GM19395 (cell line): Measurements from ENCODE around the gene MTCH1.
"Not testable (repeated sequence)": the region's sequence is repeated elsewhere in the genome, so short reads cannot be mapped to it uniquely, and the experiment has no call there.

Source experiments
- ATAC-seq: cut with Tn5 transposase; IDR thresholded peaks from one replicate; pipeline ENCODE4 v1.9.1; 2021; ENCODE audit warnings: mild to moderate bottlenecking, moderate library complexity; ENCODE audit not compliant: unreplicated experiment

Gene MTCH1

DNA sequence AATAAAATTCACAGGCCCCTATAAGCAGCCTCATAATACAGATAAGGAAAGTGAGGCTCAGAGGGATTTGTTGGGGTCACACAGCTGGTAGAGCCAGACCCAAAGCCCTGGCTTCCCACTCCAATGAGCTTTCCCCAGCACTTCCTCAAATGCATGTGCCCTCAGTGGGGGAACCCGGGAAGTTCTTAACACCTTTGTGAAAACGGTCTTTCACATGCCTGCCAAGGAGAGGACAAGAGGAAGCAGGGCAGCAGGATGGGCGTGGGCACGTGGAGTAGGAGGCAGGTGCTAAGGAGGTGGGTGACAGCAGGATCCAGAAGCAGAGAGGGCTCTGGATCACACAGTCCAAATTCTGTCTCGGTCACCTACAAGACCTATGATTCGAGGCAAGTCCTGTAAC lies 30.9 kb downstream of the MTCH1 start:
- ATAC-seq: no peak

DNA sequence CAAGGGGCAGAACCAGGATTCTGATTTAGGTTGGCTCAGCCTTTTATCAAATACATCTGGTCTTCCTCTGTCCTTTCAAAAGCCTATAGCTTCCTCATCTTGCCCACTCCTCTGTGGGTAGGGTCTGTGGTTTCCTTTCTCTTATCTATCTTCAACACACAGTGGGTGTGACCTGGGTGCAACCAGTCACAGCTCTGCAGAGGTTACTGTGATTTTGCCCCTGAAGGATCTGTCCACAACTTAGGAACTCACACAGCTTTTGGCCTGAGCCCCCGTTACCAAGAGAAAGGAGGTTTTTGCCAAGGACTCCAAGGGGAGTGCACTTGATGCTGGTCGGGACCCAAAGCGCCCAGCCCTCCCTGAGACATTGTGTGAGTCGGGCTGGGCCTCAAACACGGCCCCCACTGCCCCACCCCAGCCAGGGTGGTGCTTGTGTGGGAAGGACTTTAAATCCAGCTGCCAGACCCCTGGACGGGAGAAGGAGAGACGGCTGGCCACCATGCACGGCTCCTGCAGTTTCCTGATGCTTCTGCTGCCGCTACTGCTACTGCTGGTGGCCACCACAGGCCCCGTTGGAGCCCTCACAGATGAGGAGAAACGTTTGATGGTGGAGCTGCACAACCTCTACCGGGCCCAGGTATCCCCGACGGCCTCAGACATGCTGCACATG lies 31.6 kb downstream of the MTCH1 start, which contains the start of gene PI16:
TSS of gene PI16 (plus strand) at position 477 of the 670 bp plus-strand sequence. CDS start at position 500, 23 bp downstream.
- no peak for ATAC-seq

- ATAC-seq: no peak
Measured at GRCh38 chr6:36953931-36954261, 32.1 kb downstream of the MTCH1 start.

DNA sequence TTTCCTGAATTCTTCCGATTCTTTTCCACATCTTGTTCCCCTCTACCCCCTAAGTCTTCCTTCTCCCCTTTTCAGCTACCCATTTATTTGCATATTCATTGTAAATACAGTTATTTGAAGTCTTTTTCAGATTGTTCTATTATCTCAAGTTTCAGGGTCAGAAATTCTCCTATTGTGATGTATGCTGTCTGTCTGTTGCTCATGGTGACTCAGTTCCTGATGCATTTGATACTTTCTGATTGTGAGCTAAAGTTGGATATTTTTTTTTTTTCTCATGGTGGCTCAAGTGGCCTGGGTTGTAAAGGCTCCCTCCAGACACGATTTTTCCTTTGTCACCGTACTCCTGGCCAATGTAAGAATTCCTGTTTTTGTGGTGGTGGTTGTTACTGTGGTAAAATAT lies 36.4 kb downstream of the MTCH1 start:
- ATAC-seq: no peak

DNA sequence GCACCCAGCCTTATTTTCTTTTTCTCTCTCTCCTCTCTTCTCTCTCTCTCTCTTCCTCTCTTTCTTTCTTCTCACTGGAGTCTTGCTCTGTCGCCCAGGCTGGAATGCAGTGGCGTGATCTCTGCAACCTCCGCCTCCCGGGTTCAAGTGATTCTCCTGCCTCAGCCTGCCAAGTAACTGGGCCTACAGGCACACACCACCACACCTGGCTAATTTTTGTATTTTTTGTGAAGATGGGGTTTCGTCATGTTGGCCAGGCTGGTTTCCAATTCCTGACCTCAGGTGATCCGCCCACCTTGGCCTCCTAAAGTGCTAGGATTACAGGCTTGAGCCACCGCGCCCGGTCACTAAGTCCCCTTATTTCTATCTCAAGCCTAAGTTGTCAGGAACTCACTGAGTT lies 36.9 kb downstream of the MTCH1 start:
- not testable (repeated sequence) for ATAC-seq

DNA sequence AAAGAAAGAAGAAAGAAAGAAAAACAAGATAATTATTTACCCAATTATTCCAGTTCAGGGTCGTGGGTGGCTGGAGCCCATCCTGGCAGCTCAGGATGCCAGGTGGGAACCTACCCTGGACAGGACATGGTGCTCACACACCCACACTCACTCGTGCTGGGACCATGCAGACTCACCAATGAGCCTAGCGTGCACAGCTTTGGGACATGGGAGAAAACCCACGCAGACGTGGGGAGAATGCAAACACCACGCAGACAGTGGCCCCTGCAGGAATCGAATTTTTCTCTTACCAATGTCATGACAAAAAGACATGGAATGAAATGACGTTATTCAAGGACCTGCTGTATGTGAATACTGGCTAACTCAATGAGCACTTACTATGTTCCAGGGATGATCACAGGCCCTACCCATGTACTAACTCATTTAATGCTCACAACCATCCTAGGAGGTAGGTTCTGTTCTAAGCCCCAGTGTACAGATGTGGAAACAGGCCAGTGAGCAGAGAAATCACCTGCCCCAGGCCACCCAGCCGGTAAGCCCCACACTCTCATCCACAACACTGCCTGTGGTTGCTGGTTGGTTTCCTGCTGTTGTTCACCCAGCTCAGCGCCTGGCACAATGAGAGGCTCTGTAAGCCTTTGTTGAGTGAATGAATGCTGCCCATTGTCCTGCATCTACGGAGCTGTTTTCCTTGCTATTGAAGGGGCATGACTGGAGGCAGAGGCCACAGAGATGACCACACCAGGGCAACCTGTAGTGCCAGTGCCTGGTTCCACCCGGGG lies 38.2 kb downstream of the MTCH1 start:
- ATAC-seq: no peak

- ATAC-seq: no peak
Measured at GRCh38 chr6:36946526-36946925, 39.5 kb downstream of the MTCH1 start.

- ATAC-seq: no peak
Measured at GRCh38 chr6:36945301-36945700, 40.7 kb downstream of the MTCH1 start.

- ATAC-seq: no peak
Measured at GRCh38 chr6:36944650-36945049, 41.3 kb downstream of the MTCH1 start.

DNA sequence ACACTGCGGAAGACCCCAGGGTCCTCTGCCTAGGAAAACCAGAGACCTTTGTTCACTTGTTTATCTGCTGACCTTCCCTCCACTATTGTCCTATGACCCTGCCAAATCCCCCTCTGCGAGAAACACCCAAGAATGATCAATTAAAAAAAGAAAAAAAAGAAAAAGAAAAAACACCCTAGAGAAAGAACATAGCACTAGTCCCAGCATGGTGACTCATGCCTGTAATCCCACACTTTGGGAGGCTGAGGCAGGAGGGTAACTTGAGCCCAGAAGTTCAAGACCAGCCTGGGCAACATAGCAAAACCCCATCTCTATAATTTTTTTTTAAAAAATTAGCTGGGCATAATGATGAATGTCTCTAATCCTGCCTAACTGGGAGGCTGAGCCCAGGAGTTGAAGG lies 43.7 kb downstream of the MTCH1 start:
- not testable (repeated sequence) for ATAC-seq

DNA sequence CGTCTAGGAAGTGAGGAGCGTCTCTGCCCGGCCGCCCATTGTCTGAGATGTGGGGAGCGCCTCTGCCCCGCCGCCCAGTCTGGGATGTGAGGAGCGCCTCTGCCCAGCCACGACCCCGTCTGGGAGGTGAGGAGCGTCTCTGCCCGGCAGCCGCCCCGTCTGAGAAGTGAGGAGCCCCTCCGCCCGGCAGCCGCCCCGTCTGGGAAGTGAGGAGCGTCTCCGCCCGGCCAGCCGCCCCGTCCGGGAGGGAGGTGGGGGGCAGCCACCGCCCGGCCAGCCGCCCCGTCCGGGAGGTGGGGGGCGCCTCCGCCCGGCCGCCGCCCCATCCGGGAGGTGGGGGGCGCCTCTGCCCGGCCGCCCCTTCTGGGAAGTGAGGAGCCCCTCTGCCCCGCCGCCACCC lies 44.4 kb downstream of the MTCH1 start:
- not testable (repeated sequence) for ATAC-seq

DNA sequence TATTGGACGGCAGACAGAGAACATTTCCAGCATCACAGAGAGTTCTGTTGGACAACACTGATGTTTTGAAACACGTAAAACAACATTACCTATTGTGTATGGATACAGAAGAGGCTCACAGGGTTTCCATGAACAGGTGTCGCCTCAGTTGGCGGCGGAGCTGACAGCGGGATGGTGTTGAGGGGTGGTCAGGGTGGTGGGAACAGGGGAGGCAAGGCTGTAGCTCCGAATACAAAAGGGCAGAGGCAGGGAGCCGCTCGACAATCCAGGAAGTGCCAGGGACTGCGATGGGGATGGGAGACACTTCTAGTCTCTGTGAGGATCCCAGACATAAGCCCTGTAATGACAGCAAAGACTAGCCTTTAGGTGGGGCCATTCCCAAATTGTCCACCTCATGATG lies 46.0 kb downstream of the MTCH1 start:
- no peak for ATAC-seq

DNA sequence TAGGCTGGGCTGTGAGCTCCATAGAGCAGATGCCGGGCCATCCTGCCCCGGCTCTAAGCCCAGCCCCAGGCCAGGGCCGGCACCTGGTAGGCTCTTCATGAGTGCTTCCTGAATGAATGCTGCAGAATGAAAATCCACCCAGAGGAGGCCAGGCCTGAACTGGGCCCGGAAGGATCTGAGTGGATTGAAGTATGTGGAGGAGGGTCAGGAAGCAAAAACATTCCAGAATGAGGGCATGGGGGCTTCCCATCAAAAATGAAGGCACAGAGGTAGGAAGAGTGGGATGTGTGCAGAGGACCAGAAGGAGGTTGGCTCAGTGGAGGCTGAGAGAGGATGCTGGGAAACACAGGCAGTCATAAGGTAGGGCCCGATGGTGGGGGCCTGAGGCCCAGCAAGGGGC lies 47.0 kb downstream of the MTCH1 start:
- ATAC-seq: not testable (repeated sequence)

- no peak for ATAC-seq
Measured at GRCh38 chr6:36938536-36938935, 47.5 kb downstream of the MTCH1 start.

DNA sequence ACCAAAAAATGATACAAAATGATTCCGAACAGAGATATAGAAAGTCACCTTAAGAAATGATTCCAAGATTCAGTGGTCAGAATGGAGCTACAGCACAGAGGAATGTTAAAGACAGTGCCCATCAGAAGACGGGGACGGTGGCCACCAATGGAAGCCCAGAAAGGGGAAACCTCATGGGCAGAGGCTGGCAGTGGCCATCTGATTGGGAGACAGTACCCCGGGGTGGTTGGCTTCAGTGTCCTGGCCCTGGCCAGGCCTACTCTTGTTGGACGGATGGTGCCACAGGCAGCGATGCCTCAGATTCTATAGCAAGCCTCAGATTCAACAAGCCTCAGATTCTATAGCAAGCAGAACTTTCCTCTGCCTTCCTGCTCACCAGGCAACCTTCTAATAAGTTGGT lies 48.1 kb downstream of the MTCH1 start:
- ATAC-seq: no peak

- ATAC-seq: no peak
Measured at GRCh38 chr6:36936824-36937223, 49.2 kb downstream of the MTCH1 start.

- ATAC-seq: no peak
Measured at GRCh38 chr6:36934901-36935300, 51.1 kb downstream of the MTCH1 start.

DNA sequence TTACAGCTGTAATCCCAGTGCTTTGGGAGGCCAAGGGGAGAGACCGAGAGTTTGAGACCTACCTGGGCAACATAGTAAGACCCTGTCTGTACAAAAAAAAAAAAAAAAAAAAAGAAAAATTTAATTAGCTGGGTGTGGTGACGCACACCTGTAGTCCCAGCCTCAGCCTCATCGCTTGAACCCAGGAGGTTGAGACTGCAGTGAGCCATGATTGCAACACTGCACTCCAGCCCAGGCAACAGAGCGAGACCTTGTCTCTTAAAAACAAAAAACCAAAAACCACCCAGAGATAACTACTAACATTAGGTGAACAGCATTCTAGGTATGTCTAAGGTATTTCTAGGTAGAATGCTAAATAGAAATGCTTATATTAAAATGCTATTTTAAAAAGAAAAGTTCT lies 52.5 kb downstream of the MTCH1 start:
- ATAC-seq: no peak

DNA sequence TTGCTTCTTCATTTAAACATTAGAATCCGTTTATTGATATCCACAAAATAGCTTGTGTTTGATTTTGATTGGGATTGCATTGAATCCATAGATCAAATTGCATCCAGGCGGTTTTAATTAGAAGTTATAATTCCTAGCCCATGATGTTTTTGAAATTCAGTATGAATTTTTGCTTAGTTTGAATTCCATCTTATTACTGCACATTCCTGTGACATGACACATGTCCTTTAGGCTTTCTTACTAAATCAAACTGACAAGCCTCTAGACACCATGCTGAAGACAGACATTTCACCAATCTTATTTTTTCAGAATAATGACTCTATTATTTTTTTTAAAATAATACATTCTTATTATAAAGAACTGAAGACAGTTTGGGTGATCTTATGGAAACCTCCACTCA lies 52.9 kb downstream of the MTCH1 start:
- ATAC-seq: no peak

GRCh38 chr6:36930483-36930882 lies 55.5 kb downstream of the MTCH1 start:
- no peak for ATAC-seq

DNA sequence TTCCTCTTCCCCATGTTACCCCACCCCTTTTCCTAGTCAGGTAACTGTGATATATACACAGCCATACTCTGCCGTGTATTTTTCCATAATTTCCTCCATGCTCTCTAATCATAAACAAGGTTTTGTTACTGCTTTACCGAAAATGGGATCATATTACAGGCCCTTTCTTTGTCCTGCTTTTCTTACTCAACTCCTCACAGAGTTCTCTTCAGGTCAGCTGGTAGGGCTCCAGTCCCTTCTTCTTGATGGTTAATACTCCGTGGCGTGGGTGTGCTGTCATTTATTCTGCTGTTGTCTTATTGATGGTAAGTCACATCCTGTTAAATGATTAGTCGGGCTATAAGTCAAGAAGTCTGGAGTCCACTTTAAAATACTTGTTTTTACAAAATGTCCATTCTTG lies 56.4 kb downstream of the MTCH1 start:
- ATAC-seq: no peak

DNA sequence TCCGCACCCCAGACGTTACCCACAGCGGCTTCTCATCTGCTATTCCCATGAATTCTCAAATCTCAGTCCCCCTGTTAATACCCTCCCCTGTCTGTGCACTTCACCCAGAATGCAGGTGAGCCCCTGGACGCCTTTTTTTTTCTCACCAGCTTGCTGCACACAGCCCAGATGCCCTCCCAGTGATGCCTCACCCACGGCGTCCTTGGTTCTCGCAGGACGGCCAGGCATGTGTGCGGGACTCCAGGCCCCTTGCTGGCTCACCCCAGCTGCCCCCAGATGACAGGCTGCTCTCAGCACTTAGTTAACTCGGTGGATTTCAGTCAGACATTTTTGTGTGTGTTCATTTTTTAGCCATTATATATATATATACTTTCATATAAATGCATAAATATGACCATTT lies 56.8 kb downstream of the MTCH1 start:
- no peak for ATAC-seq

DNA sequence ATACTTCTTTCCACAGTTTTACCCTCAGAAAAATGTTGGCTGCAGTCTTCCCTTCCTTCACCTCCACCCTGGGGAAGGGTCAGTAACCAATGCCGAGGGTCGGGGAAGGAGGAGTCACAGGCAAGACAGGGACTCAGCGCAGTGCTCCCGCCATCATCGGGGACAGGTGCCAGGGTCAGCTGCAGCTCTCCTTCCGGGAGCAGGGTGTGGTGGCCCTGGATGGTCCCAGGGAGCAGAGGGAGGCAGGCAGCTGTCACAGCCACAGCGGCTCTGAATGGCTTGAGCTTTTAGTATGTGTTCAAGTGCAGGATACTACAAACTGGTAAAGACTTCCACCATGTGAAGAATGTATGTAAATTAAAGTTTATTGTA lies 57.5 kb downstream of the MTCH1 start:
- ATAC-seq: no peak
